ENCODE measurements around the gene BPIFB1. TPM values are rescaled to one million over a fixed set of nuclear protein-coding genes. Genes with fewer than 3 reads are reported as not detected.

BPIFB1 gene
- total RNA-seq, 4 donors from 2014 or later, result 0.58 to 128 TPM; not detected in 2

GRCh38 chr20:33351696-33352095, 68.7 kb downstream of the BPIFB1 start:
- peaks cover 0 to 75% of the 10 kb centered on the region in 2 donors for H3K36me3 ChIP-seq

GRCh38 chr20:33352258-33353012, 69.4 kb downstream of the BPIFB1 start:
- ATAC-seq, result no peak
- Histone ChIP-seq H3K36me3 (peaks cover 0 to 82% of the 10 kb centered on the region in 2 donors), H3K27ac (no peak overlapping the region), H3K9me3 (no peaks in the 10 kb centered on the region), H3K4me1 (no peaks in the 10 kb centered on the region), H3K4me3 (no peak overlapping the region), H3K27me3 (no peaks in the 10 kb centered on the region)
- WGBS, 2 donors (ENCODE audit: low coverage in 1 of 2), result 77 to 80% methylated on average over 10 of the region's 16 CpGs
- no peak for TF ChIP-seq EP300 (IDR thresholded peaks at IDR 0.05)
- no peak for TF ChIP-seq POLR2A (IDR thresholded peaks at IDR 0.05)
- TF ChIP-seq CTCF (IDR thresholded peaks at IDR 0.05), result no peak
- TF ChIP-seq POLR2AphosphoS5 (IDR thresholded peaks at IDR 0.05), result no peak

More at GRCh38 chr20:33351696-33352095, 68.7 kb downstream of the BPIFB1 start:
- TF ChIP-seq EP300 (IDR thresholded peaks at IDR 0.05), result no peak
- no peak for TF ChIP-seq CTCF (IDR thresholded peaks at IDR 0.05)
- TF ChIP-seq POLR2AphosphoS5 (IDR thresholded peaks at IDR 0.05), result no peak
- TF ChIP-seq POLR2A (IDR thresholded peaks at IDR 0.05), result no peak
- WGBS, 2 donors (ENCODE audit: low coverage in 1 of 2), result 89% methylated on average over 3 of the region's 3 CpGs; no CpG with 5 or more reads in 1 of the 2 donors
- H3K4me1 ChIP-seq, result no peaks in the 10 kb centered on the region
- no peak overlapping the region for H3K4me3 ChIP-seq
- ATAC-seq, result no peak
- H3K9me3 ChIP-seq, result no peaks in the 10 kb centered on the region
- H3K27me3 ChIP-seq, result no peaks in the 10 kb centered on the region
- no peak overlapping the region for H3K27ac ChIP-seq

GRCh38 chr20:33353013-33353402, 70.0 kb downstream of the BPIFB1 start:
- H3K36me3 ChIP-seq, result peaks cover 0 to 88% of the 10 kb centered on the region in 2 donors
- no peak for ATAC-seq
- H3K4me1 ChIP-seq, result no peaks in the 10 kb centered on the region
- TF ChIP-seq CTCF (IDR thresholded peaks at IDR 0.05), result no peak
- no peak for TF ChIP-seq POLR2A (IDR thresholded peaks at IDR 0.05)
- TF ChIP-seq POLR2AphosphoS5 (IDR thresholded peaks at IDR 0.05), result no peak
- no peak for TF ChIP-seq EP300 (IDR thresholded peaks at IDR 0.05)
- no peaks in the 10 kb centered on the region for H3K27me3 ChIP-seq
- no peak overlapping the region for H3K27ac ChIP-seq
- no peak overlapping the region for H3K4me3 ChIP-seq
- 100% methylated on average over 1 to 3 of the region's 4 CpGs for WGBS, 2 donors (ENCODE audit: low coverage in 1 of 2)
- no peaks in the 10 kb centered on the region for H3K9me3 ChIP-seq

Other genes starting within 250 kb of the BPIFB1 start
- not detected for gene BPIFB3, start 229.3 kb upstream of the BPIFB1 start, total RNA-seq
- not detected for gene BPIFB4, start 203.6 kb upstream of the BPIFB1 start, total RNA-seq
- 1 to 10 TPM in 1 of 4 donors, under 1 TPM in 1, not detected in 2; 0.42 to 2.0 TPM for gene BPIFA2, start 115.1 kb upstream of the BPIFB1 start, total RNA-seq
- not detected for gene BPIFA3, start 65.9 kb upstream of the BPIFB1 start, total RNA-seq
- not detected for gene BPIFA1, start 47.2 kb upstream of the BPIFB1 start, total RNA-seq
- gene CDK5RAP1, start 118.3 kb downstream of the BPIFB1 start, total RNA-seq, result 10 to 100 TPM; 11.6 to 45.0 (median 22.4) TPM
- gene SNTA1, start 160.5 kb downstream of the BPIFB1 start, total RNA-seq, result 10 to 100 TPM; 26.8 to 54.6 (median 51.9) TPM
- gene CBFA2T2, start 206.9 kb downstream of the BPIFB1 start, total RNA-seq, result 10 to 100 TPM; 11.1 to 17.4 (median 14.2) TPM